ENCODE measurements around the gene FAM118A.
"Not testable (repeated sequence)": the region's sequence is repeated elsewhere in the genome, so short reads cannot be mapped to it uniquely, and the experiment has no call there.

Gene FAM118A

GRCh38 chr22:45337536-45337935 is 27.8 kb downstream of the FAM118A start:
- Histone ChIP-seq H3K27ac (ENCODE audit: low read depth in 2 of 2, low read length in 2 of 2) (no peak overlapping the region), H3K4me3 (ENCODE audit: low read length in 2 of 2) (no peak overlapping the region), H3K36me3 (ENCODE audit: control insufficient read depth in 2 of 2, insufficient read depth in 2 of 2, low read length in 2 of 2) (peaks cover 44 to 49% of the 10 kb centered on the region in 2 donors), H3K27me3 (ENCODE audit: control insufficient read depth in 2 of 2, insufficient read depth in 2 of 2, low read length in 2 of 2) (no peaks in the 10 kb centered on the region), H3K4me1 (ENCODE audit: control insufficient read depth in 2 of 2, insufficient read depth in 2 of 2, low read length in 2 of 2) (peaks cover 6 to 7% of the 10 kb centered on the region in 2 donors), H3K9ac (ENCODE audit: low read depth in 1 of 2, low read length in 2 of 2) (no peak overlapping the region), H3K9me3 (ENCODE audit: control insufficient read depth in 2 of 2, low read length in 2 of 2) (no peaks in the 10 kb centered on the region)

- Histone ChIP-seq H3K27me3 (ENCODE audit: control insufficient read depth in 2 of 2, insufficient read depth in 2 of 2, low read length in 2 of 2) (no peaks in the 10 kb centered on the region), H3K36me3 (ENCODE audit: control insufficient read depth in 2 of 2, insufficient read depth in 2 of 2, low read length in 2 of 2) (peaks cover 44 to 49% of the 10 kb centered on the region in 2 donors), H3K9ac (ENCODE audit: low read depth in 1 of 2, low read length in 2 of 2) (no peak overlapping the region), H3K4me3 (ENCODE audit: low read length in 2 of 2) (no peak overlapping the region), H3K4me1 (ENCODE audit: control insufficient read depth in 2 of 2, insufficient read depth in 2 of 2, low read length in 2 of 2) (peaks cover 6 to 7% of the 10 kb centered on the region in 2 donors), H3K9me3 (ENCODE audit: control insufficient read depth in 2 of 2, low read length in 2 of 2) (no peaks in the 10 kb centered on the region), H3K27ac (ENCODE audit: low read depth in 2 of 2, low read length in 2 of 2) (no peak overlapping the region)
Observed at GRCh38 chr22:45338795-45339194, 29.1 kb downstream of the FAM118A start.

GRCh38 chr22:45340323-45340722 is 30.6 kb downstream of the FAM118A start:
- H3K27ac ChIP-seq (ENCODE audit: low read depth in 2 of 2, low read length in 2 of 2), result no peak overlapping the region

GRCh38 chr22:45341498-45341897 is 31.8 kb downstream of the FAM118A start:
- Histone ChIP-seq H3K27ac (ENCODE audit: low read depth in 2 of 2, low read length in 2 of 2) (no peak overlapping the region), H3K4me3 (ENCODE audit: low read length in 2 of 2) (no peak overlapping the region), H3K27me3 (ENCODE audit: control insufficient read depth in 2 of 2, insufficient read depth in 2 of 2, low read length in 2 of 2) (no peaks in the 10 kb centered on the region)

More at GRCh38 chr22:45340323-45340722, 30.6 kb downstream of the FAM118A start:
- H3K9me3 ChIP-seq (ENCODE audit: control insufficient read depth in 2 of 2, low read length in 2 of 2), result no peaks in the 10 kb centered on the region
- H3K4me1 ChIP-seq (ENCODE audit: control insufficient read depth in 2 of 2, insufficient read depth in 2 of 2, low read length in 2 of 2), result peaks cover 6 to 7% of the 10 kb centered on the region in 2 donors
- H3K9ac ChIP-seq (ENCODE audit: low read depth in 1 of 2, low read length in 2 of 2), result no peak overlapping the region
- H3K27me3 ChIP-seq (ENCODE audit: control insufficient read depth in 2 of 2, insufficient read depth in 2 of 2, low read length in 2 of 2), result no peaks in the 10 kb centered on the region
- peaks cover 32 to 39% of the 10 kb centered on the region in 2 donors for H3K36me3 ChIP-seq (ENCODE audit: control insufficient read depth in 2 of 2, insufficient read depth in 2 of 2, low read length in 2 of 2)
- no peak overlapping the region for H3K4me3 ChIP-seq (ENCODE audit: low read length in 2 of 2)

DNA sequence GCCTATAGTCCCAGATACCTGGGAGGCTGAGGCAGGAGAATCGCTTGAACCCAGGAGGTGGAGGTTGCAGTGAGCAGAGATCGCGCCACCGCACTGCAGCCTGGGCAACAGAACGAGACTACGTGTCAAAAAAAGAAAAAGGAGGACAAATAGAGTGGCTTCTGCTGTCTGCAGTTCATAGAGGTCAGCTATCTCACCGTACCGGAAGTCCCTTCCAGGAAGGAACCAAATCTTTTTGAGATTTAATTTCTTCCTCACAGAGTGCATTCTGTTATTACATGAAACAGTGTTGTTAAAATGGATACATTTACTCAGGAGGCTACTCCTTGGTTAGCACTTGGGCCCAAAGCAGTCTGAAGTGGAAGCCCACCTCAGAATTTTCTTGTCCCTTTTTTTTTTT is 33.4 kb downstream of the FAM118A start:
- Histone ChIP-seq H3K9me3 (ENCODE audit: control insufficient read depth in 2 of 2, low read length in 2 of 2) (no peaks in the 10 kb centered on the region), H3K4me1 (ENCODE audit: control insufficient read depth in 2 of 2, insufficient read depth in 2 of 2, low read length in 2 of 2) (no peaks in the 10 kb centered on the region), H3K27me3 (ENCODE audit: control insufficient read depth in 2 of 2, insufficient read depth in 2 of 2, low read length in 2 of 2) (no peaks in the 10 kb centered on the region), H3K4me3 (ENCODE audit: low read length in 2 of 2) (no peak overlapping the region), H3K9ac (ENCODE audit: low read depth in 1 of 2, low read length in 2 of 2) (no peak overlapping the region), H3K36me3 (ENCODE audit: control insufficient read depth in 2 of 2, insufficient read depth in 2 of 2, low read length in 2 of 2) (peaks cover 19 to 23% of the 10 kb centered on the region in 2 donors), H3K27ac (ENCODE audit: low read depth in 2 of 2, low read length in 2 of 2) (no peak overlapping the region)

More at GRCh38 chr22:45341498-45341897, 31.8 kb downstream of the FAM118A start:
- Histone ChIP-seq H3K36me3 (ENCODE audit: control insufficient read depth in 2 of 2, insufficient read depth in 2 of 2, low read length in 2 of 2) (peaks cover 21 to 28% of the 10 kb centered on the region in 2 donors), H3K4me1 (ENCODE audit: control insufficient read depth in 2 of 2, insufficient read depth in 2 of 2, low read length in 2 of 2) (peaks cover 6% of the 10 kb centered on the region in 2 donors), H3K9ac (ENCODE audit: low read depth in 1 of 2, low read length in 2 of 2) (no peak overlapping the region), H3K9me3 (ENCODE audit: control insufficient read depth in 2 of 2, low read length in 2 of 2) (no peaks in the 10 kb centered on the region)

GRCh38 chr22:45344334-45344733 is 34.6 kb downstream of the FAM118A start:
- peaks cover 17 to 19% of the 10 kb centered on the region in 2 donors for H3K36me3 ChIP-seq (ENCODE audit: control insufficient read depth in 2 of 2, insufficient read depth in 2 of 2, low read length in 2 of 2)
- H3K27ac ChIP-seq (ENCODE audit: low read depth in 2 of 2, low read length in 2 of 2), result no peak overlapping the region
- no peak overlapping the region for H3K4me3 ChIP-seq (ENCODE audit: low read length in 2 of 2)
- H3K9me3 ChIP-seq (ENCODE audit: control insufficient read depth in 2 of 2, low read length in 2 of 2), result no peaks in the 10 kb centered on the region
- no peaks in the 10 kb centered on the region for H3K4me1 ChIP-seq (ENCODE audit: control insufficient read depth in 2 of 2, insufficient read depth in 2 of 2, low read length in 2 of 2)
- no peak overlapping the region for H3K9ac ChIP-seq (ENCODE audit: low read depth in 1 of 2, low read length in 2 of 2)
- H3K27me3 ChIP-seq (ENCODE audit: control insufficient read depth in 2 of 2, insufficient read depth in 2 of 2, low read length in 2 of 2), result no peaks in the 10 kb centered on the region

- no peaks in the 10 kb centered on the region for H3K4me1 ChIP-seq (ENCODE audit: control insufficient read depth in 2 of 2, insufficient read depth in 2 of 2, low read length in 2 of 2)
- no peak overlapping the region for H3K27ac ChIP-seq (ENCODE audit: low read depth in 2 of 2, low read length in 2 of 2)
- H3K27me3 ChIP-seq (ENCODE audit: control insufficient read depth in 2 of 2, insufficient read depth in 2 of 2, low read length in 2 of 2), result no peaks in the 10 kb centered on the region
- no peaks in the 10 kb centered on the region for H3K9me3 ChIP-seq (ENCODE audit: control insufficient read depth in 2 of 2, low read length in 2 of 2)
- H3K36me3 ChIP-seq (ENCODE audit: control insufficient read depth in 2 of 2, insufficient read depth in 2 of 2, low read length in 2 of 2), result no peaks in the 10 kb centered on the region
- no peak overlapping the region for H3K9ac ChIP-seq (ENCODE audit: low read depth in 1 of 2, low read length in 2 of 2)
- H3K4me3 ChIP-seq (ENCODE audit: low read length in 2 of 2), result no peak overlapping the region
Observed at GRCh38 chr22:45349916-45350315, 40.2 kb downstream of the FAM118A start.

DNA sequence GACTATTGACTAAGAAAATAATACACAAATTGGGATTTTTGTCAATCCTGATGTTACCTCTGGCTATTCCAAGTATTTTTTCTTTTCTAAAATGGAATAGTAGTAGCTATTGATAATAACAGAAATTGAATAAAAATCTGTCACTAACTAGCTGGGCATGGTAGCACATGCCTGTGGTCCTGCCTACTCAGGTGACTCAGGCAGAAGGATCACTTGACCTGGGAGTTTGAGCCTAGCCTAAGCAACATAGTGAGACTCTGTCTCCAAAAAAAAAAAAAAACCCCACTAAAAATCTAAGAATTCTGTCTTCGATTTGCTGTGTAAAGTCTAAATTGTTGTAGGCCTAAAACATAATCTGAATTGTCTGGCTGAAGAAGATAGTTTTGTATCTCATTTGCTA is 42.2 kb downstream of the FAM118A start:
- Histone ChIP-seq H3K36me3 (ENCODE audit: control insufficient read depth in 2 of 2, insufficient read depth in 2 of 2, low read length in 2 of 2) (no peaks in the 10 kb centered on the region), H3K27ac (ENCODE audit: low read depth in 2 of 2, low read length in 2 of 2) (no peak overlapping the region), H3K4me1 (ENCODE audit: control insufficient read depth in 2 of 2, insufficient read depth in 2 of 2, low read length in 2 of 2) (no peaks in the 10 kb centered on the region), H3K27me3 (ENCODE audit: control insufficient read depth in 2 of 2, insufficient read depth in 2 of 2, low read length in 2 of 2) (no peaks in the 10 kb centered on the region), H3K9me3 (ENCODE audit: control insufficient read depth in 2 of 2, low read length in 2 of 2) (no peaks in the 10 kb centered on the region), H3K4me3 (ENCODE audit: low read length in 2 of 2) (no peak overlapping the region), H3K9ac (ENCODE audit: low read depth in 1 of 2, low read length in 2 of 2) (no peak overlapping the region)

DNA sequence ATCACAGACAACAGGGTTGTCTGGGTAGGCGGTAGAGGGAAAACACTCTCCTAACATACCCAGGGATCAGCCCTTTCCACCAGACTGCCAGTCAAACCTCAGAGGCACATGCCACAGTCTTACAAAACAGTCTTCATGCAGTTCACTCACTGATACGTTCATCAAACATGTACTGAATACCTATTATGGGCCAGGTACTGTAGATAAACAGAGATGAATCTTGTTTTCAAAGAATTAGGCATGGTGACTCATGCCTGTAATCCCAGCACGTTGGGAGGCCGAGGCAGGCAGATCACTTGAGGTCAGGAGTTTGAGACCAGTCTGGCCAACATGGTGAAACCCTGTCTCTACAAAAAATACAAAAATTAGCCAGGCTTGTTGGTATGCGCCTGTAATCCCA is 43.0 kb downstream of the FAM118A start:
- not testable (repeated sequence) for H3K4me1 ChIP-seq (ENCODE audit: control insufficient read depth in 2 of 2, insufficient read depth in 2 of 2, low read length in 2 of 2); H3K4me3 ChIP-seq (ENCODE audit: low read length in 2 of 2); H3K27me3 ChIP-seq (ENCODE audit: control insufficient read depth in 2 of 2, insufficient read depth in 2 of 2, low read length in 2 of 2); H3K36me3 ChIP-seq (ENCODE audit: control insufficient read depth in 2 of 2, insufficient read depth in 2 of 2, low read length in 2 of 2); H3K9ac ChIP-seq (ENCODE audit: low read depth in 1 of 2, low read length in 2 of 2); H3K9me3 ChIP-seq (ENCODE audit: control insufficient read depth in 2 of 2, low read length in 2 of 2); H3K27ac ChIP-seq (ENCODE audit: low read depth in 2 of 2, low read length in 2 of 2)

GRCh38 chr22:45353786-45354185 is 44.1 kb downstream of the FAM118A start:
- no peaks in the 10 kb centered on the region for H3K36me3 ChIP-seq (ENCODE audit: control insufficient read depth in 2 of 2, insufficient read depth in 2 of 2, low read length in 2 of 2)
- no peaks in the 10 kb centered on the region for H3K9me3 ChIP-seq (ENCODE audit: control insufficient read depth in 2 of 2, low read length in 2 of 2)
- no peaks in the 10 kb centered on the region for H3K27me3 ChIP-seq (ENCODE audit: control insufficient read depth in 2 of 2, insufficient read depth in 2 of 2, low read length in 2 of 2)
- H3K4me3 ChIP-seq (ENCODE audit: low read length in 2 of 2), result no peak overlapping the region
- no peak overlapping the region for H3K9ac ChIP-seq (ENCODE audit: low read depth in 1 of 2, low read length in 2 of 2)
- no peak overlapping the region for H3K27ac ChIP-seq (ENCODE audit: low read depth in 2 of 2, low read length in 2 of 2)
- no peaks in the 10 kb centered on the region for H3K4me1 ChIP-seq (ENCODE audit: control insufficient read depth in 2 of 2, insufficient read depth in 2 of 2, low read length in 2 of 2)

GRCh38 chr22:45357490-45357889 is 47.8 kb downstream of the FAM118A start:
- H3K36me3 ChIP-seq (ENCODE audit: control insufficient read depth in 2 of 2, insufficient read depth in 2 of 2, low read length in 2 of 2), result no peaks in the 10 kb centered on the region
- H3K9ac ChIP-seq (ENCODE audit: low read depth in 1 of 2, low read length in 2 of 2), result no peak overlapping the region
- no peak overlapping the region for H3K27ac ChIP-seq (ENCODE audit: low read depth in 2 of 2, low read length in 2 of 2)
- H3K4me1 ChIP-seq (ENCODE audit: control insufficient read depth in 2 of 2, insufficient read depth in 2 of 2, low read length in 2 of 2), result no peaks in the 10 kb centered on the region
- H3K4me3 ChIP-seq (ENCODE audit: low read length in 2 of 2), result no peak overlapping the region
- H3K27me3 ChIP-seq (ENCODE audit: control insufficient read depth in 2 of 2, insufficient read depth in 2 of 2, low read length in 2 of 2), result no peaks in the 10 kb centered on the region
- no peaks in the 10 kb centered on the region for H3K9me3 ChIP-seq (ENCODE audit: control insufficient read depth in 2 of 2, low read length in 2 of 2)

Data from mucosa of rectum (tissue), 2 donors.